B cell (primary cell): Measurements from ENCODE around the gene CCDC85C. TPM values are rescaled to one million over a fixed set of nuclear protein-coding genes. Genes with fewer than 3 reads are reported as not detected.

ENCODE experiments used
- ATAC-seq: fragments of 200-7000 bp; cut with Tn5 transposase; one replicate; pipeline ENCODE4 v1.10.0; 2021; ENCODE audit warnings: low read depth, mild to moderate bottlenecking, moderate number of reproducible peaks, moderate library complexity
- CTCF ChIA-PET: fragments of 350-600 bp; sonication (Branson Sonifier 250); formaldehyde crosslinking; loops from one replicate; lab custom pipeline; 2021; ENCODE audit warnings: antibody characterized with exemption, inconsistent platforms; lab: Charles Lee
- POLR2A ChIA-PET: fragments of 350-600 bp; sonication (Branson Sonifier 250); formaldehyde crosslinking; loops from one replicate; lab custom pipeline; 2021; ENCODE audit warnings: antibody characterized with exemption; lab: Charles Lee
- DNase-seq: peaks from one replicate; pipeline ENCODE4 v3.0.0; 2013
- H2AFZ ChIP-seq: 2 replicates; pipeline ENCODE4 v1.6.1; 2012; ENCODE audit warnings: mild to moderate bottlenecking, low read depth, low read length; ENCODE audit not compliant: insufficient read depth, poor library complexity, severe bottlenecking
- H3K27ac ChIP-seq, 2 donors: 1 replicate in 1 of 2; 2 replicates in 1 of 2; pipeline ENCODE4 v1.5.1; 2012 to 2013; ENCODE audit warnings: low read length in 2 of 2, mild to moderate bottlenecking in 2 of 2, moderate library complexity in 1 of 2
- H3K27me3 ChIP-seq, 4 experiments: fragments of 200-600 bp in 1 of 4; sonication (generic) in 1 of 4; replicated peaks in 1 of 4; 1 replicate in 2 of 4; 2 replicates in 2 of 4; pipeline versions ENCODE4 v1.6.1 to v1.7.0; 2013 to 2016; ENCODE audit warnings: low read length in 3 of 4, mild to moderate bottlenecking in 2 of 4, mixed read lengths in 1 of 4, moderate library complexity in 1 of 4; ENCODE audit not compliant: insufficient read depth in 4 of 4, control insufficient read depth in 3 of 4; ENCODE audit errors: control extremely low read depth in 1 of 4
- H3K36me3 ChIP-seq, 2 experiments: replicated peaks in 1 of 2; 1 replicate in 1 of 2; 2 replicates in 1 of 2; pipeline versions ENCODE4 v1.6.1 to v1.7.1; 2013; ENCODE audit warnings: low read length in 1 of 2; ENCODE audit not compliant: insufficient read depth in 2 of 2, control insufficient read depth in 1 of 2; ENCODE audit errors: control extremely low read depth in 1 of 2, extremely low read depth in 1 of 2
- H3K4me1 ChIP-seq, 2 donors: fragments of 200-600 bp in 1 of 2; sonication (generic) in 1 of 2; 1 replicate in 1 of 2; 2 replicates in 1 of 2; pipeline versions ENCODE4 v1.5.1 to v1.6.1; 2013 to 2017; ENCODE audit warnings: low read length in 2 of 2; ENCODE audit not compliant: control insufficient read depth in 2 of 2, insufficient read depth in 2 of 2
- H3K4me2 ChIP-seq: replicated peaks from 2 replicates; pipeline ENCODE3; 2012; ENCODE audit warnings: mild to moderate bottlenecking, low read depth, low read length; ENCODE audit not compliant: poor library complexity, severe bottlenecking
- H3K4me3 ChIP-seq, 5 experiments: fragments of 200-600 bp in 1 of 5; sonication (generic) in 1 of 5; 1 replicate in 3 of 5; 2 replicates in 2 of 5; pipeline versions ENCODE4 v1.5.1 to v1.7.0; 2011 to 2016; ENCODE audit warnings: low read length in 4 of 5, mild to moderate bottlenecking in 4 of 5, low read depth in 2 of 5, control low read depth in 1 of 5, moderate library complexity in 1 of 5; ENCODE audit not compliant: insufficient read depth in 1 of 5; ENCODE audit errors: control extremely low read depth in 1 of 5, extremely low read depth in 1 of 5
- H3K79me2 ChIP-seq: fragments of 200-600 bp; sonication (generic); one replicate; pipeline ENCODE4 v1.6.0; 2016; ENCODE audit warnings: low read length; ENCODE audit not compliant: control insufficient read depth, insufficient read depth
- H3K9ac ChIP-seq: fragments of 200-600 bp; sonication (generic); 2 replicates; pipeline ENCODE4 v1.6.1; 2017; ENCODE audit warnings: mild to moderate bottlenecking, low read length, moderate library complexity
- H3K9me3 ChIP-seq, 3 donors: one replicate each; pipeline versions ENCODE4 v1.6.1 to v1.7.1; 2013; ENCODE audit warnings: low read length in 2 of 3; ENCODE audit not compliant: control insufficient read depth in 2 of 3, insufficient read depth in 1 of 3; ENCODE audit errors: control extremely low read depth in 1 of 3
- H4K20me1 ChIP-seq: 2 replicates; pipeline ENCODE4 v1.6.0; 2012; ENCODE audit warnings: mild to moderate bottlenecking, low read length; ENCODE audit not compliant: insufficient read depth, control insufficient read depth, poor library complexity, severe bottlenecking
- H3K27ac Mint-ChIP-seq: one replicate; pipeline ENCODE4 v1.8.0; 2021; ENCODE audit warnings: mixed read lengths
- H3K27me3 Mint-ChIP-seq: one replicate; pipeline ENCODE4 v1.8.0; 2021; ENCODE audit warnings: mixed read lengths
- H3K4me1 Mint-ChIP-seq: one replicate; pipeline ENCODE4 v1.8.0; 2021; ENCODE audit warnings: mixed read lengths
- H3K4me3 Mint-ChIP-seq: one replicate; pipeline ENCODE4 v1.8.0; 2021; ENCODE audit warnings: mixed read lengths
- H3K9me3 Mint-ChIP-seq: one replicate; pipeline ENCODE4 v1.8.0; 2022; ENCODE audit warnings: mixed read lengths; ENCODE audit not compliant: insufficient read depth
- EZH2 ChIP-seq: IDR thresholded peaks from 2 replicates; pipeline ENCODE4 v1.6.1; 2012; ENCODE audit warnings: borderline replicate concordance, low read depth, mild to moderate bottlenecking, moderate library complexity, low read length; ENCODE audit not compliant: insufficient read depth, poor library complexity, severe bottlenecking
- WGBS: methylation state at CpG from one replicate; pipeline ENCODE4 v1.1.5; 2013; ENCODE audit warnings: missing lambda C conversion rate; ENCODE audit not compliant: insufficient coverage; 5-methylcytosine and 5-hydroxymethylcytosine counted together
- intact Hi-C: fragments of 100-400 bp; cut with micrococcal nuclease; formaldehyde crosslinking; loops from one replicate; pipeline ENCODE4 v1.10.0; 2022
- polyA plus RNA-seq: library from polyadenylated mRNA; depleted of rRNA; stranded (reverse); fragments of >200 nt; gene quantifications from 2 replicates; pipeline ENCODE4 v1.2.3, GENCODE V29; 2012
- total RNA-seq, 2 donors: library from RNA; stranded (reverse); fragments of 120-200 nt in 1 of 2; gene quantifications; 1 replicate in 1 of 2; 2 replicates in 1 of 2; pipeline versions ENCODE4 v1.2.3 to v1.2.4, GENCODE V29; 2013 to 2022
- TF ChIP-seq, protein P1 (sequence below): fragments of 200-600 bp; IDR thresholded peaks from one replicate; pipeline ENCODE4 v1.8.0; 2022; ENCODE audit warnings: antibody characterized with exemption, mild to moderate bottlenecking

Gene CCDC85C
- total and polyA plus RNA-seq, 2 donors (not counting 1 experiment from before 2014, with no cell fraction given): 0.52 to 2.7 TPM

DNA sequence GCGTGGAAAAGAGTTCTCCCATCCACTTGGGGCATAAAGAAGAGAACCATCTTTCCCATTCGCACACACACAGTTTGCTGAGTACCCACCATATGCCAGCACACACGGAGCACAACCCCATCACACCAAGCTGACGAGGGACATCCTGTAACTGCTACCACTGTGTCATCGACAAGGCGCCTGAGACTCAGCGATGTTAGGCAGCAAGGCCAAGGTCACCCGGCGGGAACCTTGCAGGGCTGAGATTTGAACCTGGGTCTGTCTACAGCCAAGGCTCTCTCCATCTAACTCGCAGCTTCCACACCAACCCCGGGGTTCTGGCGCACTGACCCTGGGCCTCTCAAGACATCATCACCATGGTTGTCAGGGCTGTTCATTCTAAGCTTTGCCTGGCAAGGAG, 60.0 kb downstream of the CCDC85C start:
- Mint-ChIP-seq H3K4me3 (no peak overlapping the region), H3K27ac (no peak overlapping the region), H3K4me1 (peaks cover 2% of the 10 kb centered on the region), H3K27me3 (peaks cover 12% of the 10 kb centered on the region), H3K9me3 (no peaks in the 10 kb centered on the region)
- no peak overlapping the region for H2AFZ ChIP-seq
- no peak overlapping the region for H3K4me2 ChIP-seq
- no peak for DNase-seq
- H3K27ac ChIP-seq: no peak overlapping the region
- no peaks in the 10 kb centered on the region for H3K27me3 ChIP-seq
- no peaks in the 10 kb centered on the region for H4K20me1 ChIP-seq
- no peak overlapping the region for H3K9ac ChIP-seq
- H3K4me1 ChIP-seq: no peaks in the 10 kb centered on the region
- intact Hi-C loops: no loop called here
- no peak overlapping the region for H3K4me3 ChIP-seq
- ChIA-PET POLR2A (no interaction called here), CTCF (no interaction called here)
- TF ChIP-seq EZH2: no peak
- TF ChIP-seq, protein P1, sequence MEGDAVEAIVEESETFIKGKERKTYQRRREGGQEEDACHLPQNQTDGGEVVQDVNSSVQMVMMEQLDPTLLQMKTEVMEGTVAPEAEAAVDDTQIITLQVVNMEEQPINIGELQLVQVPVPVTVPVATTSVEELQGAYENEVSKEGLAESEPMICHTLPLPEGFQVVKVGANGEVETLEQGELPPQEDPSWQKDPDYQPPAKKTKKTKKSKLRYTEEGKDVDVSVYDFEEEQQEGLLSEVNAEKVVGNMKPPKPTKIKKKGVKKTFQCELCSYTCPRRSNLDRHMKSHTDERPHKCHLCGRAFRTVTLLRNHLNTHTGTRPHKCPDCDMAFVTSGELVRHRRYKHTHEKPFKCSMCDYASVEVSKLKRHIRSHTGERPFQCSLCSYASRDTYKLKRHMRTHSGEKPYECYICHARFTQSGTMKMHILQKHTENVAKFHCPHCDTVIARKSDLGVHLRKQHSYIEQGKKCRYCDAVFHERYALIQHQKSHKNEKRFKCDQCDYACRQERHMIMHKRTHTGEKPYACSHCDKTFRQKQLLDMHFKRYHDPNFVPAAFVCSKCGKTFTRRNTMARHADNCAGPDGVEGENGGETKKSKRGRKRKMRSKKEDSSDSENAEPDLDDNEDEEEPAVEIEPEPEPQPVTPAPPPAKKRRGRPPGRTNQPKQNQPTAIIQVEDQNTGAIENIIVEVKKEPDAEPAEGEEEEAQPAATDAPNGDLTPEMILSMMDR: no peak
- no peaks in the 10 kb centered on the region for H3K36me3 ChIP-seq
- H3K9me3 ChIP-seq: no peaks in the 10 kb centered on the region
- H3K79me2 ChIP-seq: no peaks in the 10 kb centered on the region
- 91% methylated on average over 12 of the region's 12 CpGs for WGBS
- no peak for ATAC-seq

DNA sequence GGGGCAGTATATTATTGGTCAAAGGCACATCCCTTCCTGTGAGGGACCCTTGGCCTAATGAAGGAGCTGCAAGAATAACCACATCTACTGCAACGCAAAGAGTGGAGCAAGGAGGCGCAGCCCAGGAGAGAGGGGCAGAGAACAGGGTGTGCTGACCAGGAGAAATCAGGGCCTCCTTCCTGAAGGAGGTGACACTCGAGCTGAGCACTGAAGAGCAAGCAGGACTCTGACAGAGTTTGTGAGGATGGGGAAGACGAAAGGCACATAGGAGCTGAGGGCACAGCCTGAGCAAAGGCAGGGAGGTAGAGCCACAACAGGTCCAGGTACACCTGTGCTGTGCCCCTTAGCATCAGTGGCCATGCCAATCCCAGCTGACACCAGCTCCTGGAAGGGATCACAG, 60.6 kb downstream of the CCDC85C start:
- Histone ChIP-seq H3K4me2 (no peak overlapping the region), H3K36me3 (no peaks in the 10 kb centered on the region), H3K27ac (no peak overlapping the region), H3K9me3 (no peaks in the 10 kb centered on the region), H3K4me1 (no peaks in the 10 kb centered on the region), H3K27me3 (no peaks in the 10 kb centered on the region), H3K9ac (no peak overlapping the region), H3K79me2 (no peaks in the 10 kb centered on the region), H2AFZ (no peak overlapping the region), H3K4me3 (no peak overlapping the region), H4K20me1 (no peaks in the 10 kb centered on the region)
- no peak for DNase-seq
- TF ChIP-seq EZH2: no peak
- TF ChIP-seq, protein P1: no peak
- H3K4me3 Mint-ChIP-seq: no peak overlapping the region
- ChIA-PET CTCF (no interaction called here), POLR2A (no interaction called here)
- no peaks in the 10 kb centered on the region for H3K9me3 Mint-ChIP-seq
- intact Hi-C loops: no loop called here
- no peak overlapping the region for H3K27ac Mint-ChIP-seq
- WGBS: 87% methylated on average over 4 of the region's 4 CpGs
- no peak for ATAC-seq
- peaks cover 11% of the 10 kb centered on the region for H3K27me3 Mint-ChIP-seq
- H3K4me1 Mint-ChIP-seq: peaks cover 5% of the 10 kb centered on the region
